BLaER1 (cell line): Measurements from ENCODE around the gene GPT2.
A peak's percentile ranks its signal among the peaks of the same experiment; 100 is the strongest.

ENCODE experiments used
- H3K27ac ChIP-seq: shearing (Covaris generic); formaldehyde crosslinking; 2 replicates; pipeline ENCODE4 v1.8.1; 2022
- H3K27me3 ChIP-seq: shearing (Covaris generic); formaldehyde crosslinking; 2 replicates; pipeline ENCODE4 v1.8.1; 2022
- H3K36me3 ChIP-seq: shearing (Covaris generic); formaldehyde crosslinking; 2 replicates; pipeline ENCODE4 v1.8.1; 2022
- H3K4me1 ChIP-seq: shearing (Covaris generic); formaldehyde crosslinking; 2 replicates; pipeline ENCODE4 v1.8.1; 2022
- H3K4me2 ChIP-seq: shearing (Covaris generic); formaldehyde crosslinking; 2 replicates; pipeline ENCODE4 v1.8.1; 2022
- H3K4me3 ChIP-seq: shearing (Covaris generic); formaldehyde crosslinking; 2 replicates; pipeline ENCODE4 v1.8.1; 2022
- H3K9ac ChIP-seq: shearing (Covaris generic); formaldehyde crosslinking; 2 replicates; pipeline ENCODE4 v1.8.1; 2022
- H3K9me3 ChIP-seq: shearing (Covaris generic); formaldehyde crosslinking; 2 replicates; pipeline ENCODE4 v1.8.1; 2022
- H4K20me1 ChIP-seq: shearing (Covaris generic); formaldehyde crosslinking; 2 replicates; pipeline ENCODE4 v1.8.1; 2022
- Cebpa-rat ChIP-seq: shearing (Covaris generic); IDR thresholded peaks from 2 replicates; pipeline ENCODE4 v1.8.1; 2022

The GPT2 gene

GRCh38 chr16:46906360-46907060 is 22.3 kb downstream of the GPT2 start:
- Histone ChIP-seq H3K4me3 (no peak overlapping the region), H4K20me1 (peaks cover 75% of the 10 kb centered on the region), H3K4me2 (no peak overlapping the region), H3K4me1 (no peaks in the 10 kb centered on the region), H3K36me3 (peaks cover 96% of the 10 kb centered on the region), H3K9ac (no peak overlapping the region), H3K9me3 (no peaks in the 10 kb centered on the region), H3K27me3 (no peaks in the 10 kb centered on the region), H3K27ac (no peak overlapping the region)
- TF ChIP-seq Cebpa-rat, result no peak

- Histone ChIP-seq H3K4me1 (no peaks in the 10 kb centered on the region), H3K9ac (no peak overlapping the region), H3K9me3 (no peaks in the 10 kb centered on the region), H3K4me2 (no peak overlapping the region), H3K4me3 (no peak overlapping the region), H4K20me1 (peaks cover 68% of the 10 kb centered on the region), H3K27me3 (no peaks in the 10 kb centered on the region), H3K27ac (no peak overlapping the region), H3K36me3 (peaks cover 96% of the 10 kb centered on the region)
- no peak for TF ChIP-seq Cebpa-rat
Measured at GRCh38 chr16:46907061-46907774, 23.1 kb downstream of the GPT2 start.

- Histone ChIP-seq H3K4me2 (no peak overlapping the region), H3K27ac (no peak overlapping the region), H4K20me1 (peaks cover 54% of the 10 kb centered on the region), H3K4me1 (no peaks in the 10 kb centered on the region), H3K9ac (no peak overlapping the region), H3K27me3 (no peaks in the 10 kb centered on the region), H3K4me3 (no peak overlapping the region), H3K36me3 (peaks cover 96% of the 10 kb centered on the region), H3K9me3 (no peaks in the 10 kb centered on the region)
- TF ChIP-seq Cebpa-rat, result no peak
Measured at GRCh38 chr16:46908540-46909372, 24.6 kb downstream of the GPT2 start.

GRCh38 chr16:46911038-46911437 is 26.9 kb downstream of the GPT2 start:
- no peaks in the 10 kb centered on the region for H3K9me3 ChIP-seq
- H3K27me3 ChIP-seq, result no peaks in the 10 kb centered on the region
- no peak overlapping the region for H3K9ac ChIP-seq
- no peak overlapping the region for H3K4me3 ChIP-seq
- no peak overlapping the region for H3K4me2 ChIP-seq
- H3K27ac ChIP-seq, result no peak overlapping the region
- TF ChIP-seq Cebpa-rat, result no peak
- H3K36me3 ChIP-seq, result peaks cover 95% of the 10 kb centered on the region
- H3K4me1 ChIP-seq, result peaks cover 19% of the 10 kb centered on the region
- H4K20me1 ChIP-seq, result peaks cover 33% of the 10 kb centered on the region

- Histone ChIP-seq H3K4me1 (peaks cover 25% of the 10 kb centered on the region), H3K4me3 (no peak overlapping the region), H4K20me1 (peaks cover 30% of the 10 kb centered on the region), H3K27ac (no peak overlapping the region), H3K9me3 (no peaks in the 10 kb centered on the region), H3K27me3 (no peaks in the 10 kb centered on the region), H3K9ac (no peak overlapping the region), H3K36me3 (peaks cover 92% of the 10 kb centered on the region), H3K4me2 (no peak overlapping the region)
- no peak for TF ChIP-seq Cebpa-rat
Measured at GRCh38 chr16:46911650-46912049, 27.5 kb downstream of the GPT2 start.

- H3K9ac ChIP-seq, result no peak overlapping the region
- no peak for TF ChIP-seq Cebpa-rat
Measured at GRCh38 chr16:46914556-46915201, 30.5 kb downstream of the GPT2 start.

GRCh38 chr16:46915483-46916025 is 31.4 kb downstream of the GPT2 start:
- Histone ChIP-seq H3K27ac (peak overlapping the region; percentile 30; the same call in 1 of the 2 replicates), H4K20me1 (peaks cover 33% of the 10 kb centered on the region; the same call in 1 of the 2 replicates), H3K4me3 (no peak overlapping the region), H3K4me2 (peak overlapping the region; percentile 61), H3K27me3 (no peaks in the 10 kb centered on the region), H3K9me3 (no peaks in the 10 kb centered on the region), H3K36me3 (peaks cover 95% of the 10 kb centered on the region), H3K9ac (no peak overlapping the region), H3K4me1 (peaks cover 64% of the 10 kb centered on the region)
- TF ChIP-seq Cebpa-rat, result no peak

More at GRCh38 chr16:46914556-46915201, 30.5 kb downstream of the GPT2 start:
- no peak overlapping the region for H3K27ac ChIP-seq
- no peaks in the 10 kb centered on the region for H3K9me3 ChIP-seq
- peak overlapping the region; percentile 61 for H3K4me2 ChIP-seq
- H3K36me3 ChIP-seq, result peaks cover 95% of the 10 kb centered on the region
- peaks cover 24% of the 10 kb centered on the region; the same call in 1 of the 2 replicates for H4K20me1 ChIP-seq
- H3K27me3 ChIP-seq, result no peaks in the 10 kb centered on the region
- no peak overlapping the region for H3K4me3 ChIP-seq
- H3K4me1 ChIP-seq, result peaks cover 55% of the 10 kb centered on the region

- Histone ChIP-seq H3K27ac (no peak overlapping the region), H3K36me3 (peaks cover 95% of the 10 kb centered on the region), H3K4me1 (peaks cover 69% of the 10 kb centered on the region), H3K9ac (no peak overlapping the region), H3K4me2 (peak overlapping the region; percentile 61), H4K20me1 (peaks cover 34% of the 10 kb centered on the region; the same call in 1 of the 2 replicates), H3K27me3 (no peaks in the 10 kb centered on the region), H3K4me3 (no peak overlapping the region), H3K9me3 (no peaks in the 10 kb centered on the region)
- TF ChIP-seq Cebpa-rat, result no peak
Measured at GRCh38 chr16:46916980-46917379, 32.8 kb downstream of the GPT2 start.

DNA sequence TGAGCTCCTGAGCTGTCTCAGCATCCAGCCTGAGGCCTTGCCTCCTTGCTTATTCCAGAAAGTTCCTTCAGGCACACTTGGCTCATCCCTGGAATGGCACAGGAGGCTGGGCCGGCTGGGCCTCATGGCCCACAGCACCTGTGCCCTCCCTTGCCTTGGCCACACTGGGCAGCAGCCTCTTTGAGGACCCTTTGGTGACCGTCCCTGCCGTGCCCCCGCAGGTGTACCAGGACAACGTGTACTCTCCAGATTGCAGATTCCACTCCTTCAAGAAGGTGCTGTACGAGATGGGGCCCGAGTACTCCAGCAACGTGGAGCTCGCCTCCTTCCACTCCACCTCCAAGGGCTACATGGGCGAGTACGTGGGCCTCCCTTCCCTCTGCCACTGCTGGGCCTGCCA is 34.2 kb downstream of the GPT2 start:
- Histone ChIP-seq H3K4me1 (peaks cover 69% of the 10 kb centered on the region), H3K36me3 (peaks cover 95% of the 10 kb centered on the region), H3K9ac (peak overlapping the region; percentile 11; the same call in 1 of the 2 replicates)

More for the DNA sequence above, 34.2 kb downstream of the GPT2 start:
- Histone ChIP-seq H3K27ac (peak overlapping the region; percentile 53; the same call in 1 of the 2 replicates), H3K9me3 (no peaks in the 10 kb centered on the region), H3K27me3 (no peaks in the 10 kb centered on the region), H3K4me3 (no peak overlapping the region), H4K20me1 (peaks cover 34% of the 10 kb centered on the region; the same call in 1 of the 2 replicates), H3K4me2 (peak overlapping the region; percentile 61)
- no peak for TF ChIP-seq Cebpa-rat
